ENCODE data around the gene IL1RAPL1. TPM values are rescaled to one million over a fixed set of nuclear protein-coding genes. Genes with fewer than 3 reads are reported as not detected.

Gene IL1RAPL1
- total and polyA plus RNA-seq, 9 of the 15 experiments (the other 6 are each of a cell fraction or from before 2014, with no cell fraction given): 0.04 to 0.07 (median 0.04) TPM; not detected in 6

DNA sequence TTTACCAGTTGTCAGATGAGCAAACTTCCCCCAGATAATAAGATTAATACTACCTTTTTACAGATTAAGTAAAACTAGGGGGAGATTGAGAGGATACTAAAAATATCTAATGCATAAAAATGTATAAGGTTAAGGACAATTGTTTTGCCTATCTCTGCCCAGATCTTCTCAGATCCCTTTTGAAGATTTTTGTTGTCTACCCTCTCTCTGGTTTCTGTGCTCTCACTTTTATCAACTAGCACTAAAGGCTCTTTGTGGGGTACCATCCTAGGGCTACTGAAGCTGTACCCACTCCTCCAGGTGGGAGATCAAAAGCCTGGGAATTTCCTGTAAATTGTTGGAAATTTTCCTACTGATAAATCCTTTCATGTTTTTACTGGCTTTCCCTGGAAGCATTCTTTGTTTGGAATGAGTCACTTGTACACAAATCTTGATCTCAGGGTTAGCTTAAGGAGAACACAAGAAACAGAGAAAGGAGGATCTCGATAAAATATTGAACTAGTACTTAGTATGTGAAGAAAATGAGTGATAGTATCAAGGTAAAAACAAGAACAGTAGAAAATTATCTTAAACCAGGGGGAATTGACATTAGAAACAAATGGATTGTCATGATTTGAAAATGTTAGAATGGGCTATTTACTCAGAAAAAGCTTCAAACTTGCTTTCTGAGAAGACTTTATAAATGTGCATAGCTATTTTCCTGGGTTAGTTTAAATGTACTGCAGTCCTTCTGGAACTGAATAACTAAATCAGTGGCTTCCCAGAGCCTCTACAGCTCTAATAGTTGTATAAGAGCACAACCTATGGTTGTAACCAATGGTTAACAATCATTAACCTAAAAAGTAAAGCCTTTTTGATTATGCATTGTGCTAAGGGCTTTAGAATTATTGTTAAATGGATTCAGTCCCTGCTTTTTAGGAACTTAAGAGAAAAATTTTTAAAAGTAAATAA, 948.2 kb downstream of the IL1RAPL1 start:
- intact Hi-C loops (cut with micrococcal nuclease) (no loop called here), in situ Hi-C loops (cut with MboI) (no loop called here)
- no TSS peak for BruUV-seq (replicated peaks)
- DNase-seq (ENCODE audit: extremely low read depth in 1 of 4, low spot score in 3 of 4) (no peak), ATAC-seq (no peak), FAIRE-seq (no peak)
- no peak overlapping the region for H3K4me3 ChIP-seq
- H4K20me1 ChIP-seq (replicated peaks; ENCODE audit: control insufficient read depth, insufficient read depth, low read length): no peaks in the 10 kb centered on the region
- no peak overlapping the region for H3K27ac ChIP-seq (ENCODE audit: extremely low read depth, low read depth, low read length)
- no peak overlapping the region for H3K4me2 ChIP-seq (ENCODE audit: insufficient read depth, low read length)
- no peaks in the 10 kb centered on the region for H3K9me3 ChIP-seq (replicated peaks; ENCODE audit: control insufficient read depth, insufficient read depth, low read depth, low read length)
- ChIA-PET POLR2A (no interaction called here), CTCF (ENCODE audit: low intra/inter-chr PET ratio) (no interaction called here)
- no peak for TF ChIP-seq KDM1A (IDR thresholded peaks at IDR 0.05)
- TF ChIP-seq FOXO4 (CRISPR knock-in tag; IDR thresholded peaks at IDR 0.05): no peak
- TF ChIP-seq ZNF316 (IDR thresholded peaks at IDR 0.05): no peak
- TF ChIP-seq, protein P1, sequence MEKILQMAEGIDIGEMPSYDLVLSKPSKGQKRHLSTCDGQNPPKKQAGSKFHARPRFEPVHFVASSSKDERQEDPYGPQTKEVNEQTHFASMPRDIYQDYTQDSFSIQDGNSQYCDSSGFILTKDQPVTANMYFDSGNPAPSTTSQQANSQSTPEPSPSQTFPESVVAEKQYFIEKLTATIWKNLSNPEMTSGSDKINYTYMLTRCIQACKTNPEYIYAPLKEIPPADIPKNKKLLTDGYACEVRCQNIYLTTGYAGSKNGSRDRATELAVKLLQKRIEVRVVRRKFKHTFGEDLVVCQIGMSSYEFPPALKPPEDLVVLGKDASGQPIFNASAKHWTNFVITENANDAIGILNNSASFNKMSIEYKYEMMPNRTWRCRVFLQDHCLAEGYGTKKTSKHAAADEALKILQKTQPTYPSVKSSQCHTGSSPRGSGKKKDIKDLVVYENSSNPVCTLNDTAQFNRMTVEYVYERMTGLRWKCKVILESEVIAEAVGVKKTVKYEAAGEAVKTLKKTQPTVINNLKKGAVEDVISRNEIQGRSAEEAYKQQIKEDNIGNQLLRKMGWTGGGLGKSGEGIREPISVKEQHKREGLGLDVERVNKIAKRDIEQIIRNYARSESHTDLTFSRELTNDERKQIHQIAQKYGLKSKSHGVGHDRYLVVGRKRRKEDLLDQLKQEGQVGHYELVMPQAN (IDR thresholded peaks at IDR 0.05; ENCODE audit: borderline replicate concordance): no peak
- TF ChIP-seq ZNF589 (CRISPR knock-in tag; IDR thresholded peaks at IDR 0.05; ENCODE audit: low read depth): no peak
- TF ChIP-seq RBFOX2 (IDR thresholded peaks at IDR 0.05; ENCODE audit: low read depth, low read length): no peak
- TF ChIP-seq HMG20A (CRISPR knock-in tag; conservative IDR thresholded peaks at IDR 0.05): no peak
- no peak for TF ChIP-seq CHCHD3 (CRISPR knock-in tag; IDR thresholded peaks at IDR 0.05)
- no peak for TF ChIP-seq ZNF512 (tag; IDR thresholded peaks at IDR 0.05)
- TF ChIP-seq NCOA6 (IDR thresholded peaks at IDR 0.05): no peak
- no peak for TF ChIP-seq ARNT (IDR thresholded peaks at IDR 0.05)
- no peak for TF ChIP-seq HES1 (IDR thresholded peaks at IDR 0.05; ENCODE audit: low read depth)
- TF ChIP-seq HDAC3 (IDR thresholded peaks at IDR 0.05; ENCODE audit: borderline replicate concordance, partially characterized antibody): no peak
- TF ChIP-seq STAT5B (CRISPR knock-in tag; IDR thresholded peaks at IDR 0.05): no peak
- no peak for TF ChIP-seq ZKSCAN1 (IDR thresholded peaks at IDR 0.05; ENCODE audit: low read depth, low read length)
- no peak for TF ChIP-seq ZC3H8 (IDR thresholded peaks at IDR 0.05)
- H3K9ac ChIP-seq (ENCODE audit: insufficient read depth in 1 of 2, low read depth in 2 of 2, low read length in 2 of 2): no peak overlapping the region
- H3K27me3 ChIP-seq (ENCODE audit: control insufficient read depth in 2 of 2, insufficient read depth in 2 of 2, low read length in 2 of 2): no peaks in the 10 kb centered on the region
- no peaks in the 10 kb centered on the region for H3K36me3 ChIP-seq (ENCODE audit: control insufficient read depth, insufficient read depth, low read length)
- H3K4me1 ChIP-seq (replicated peaks in 1 of 2; ENCODE audit: control insufficient read depth in 2 of 2, insufficient read depth in 2 of 2, low read length in 2 of 2): no peaks in the 10 kb centered on the region; a peak in 1 of 5 replicates
- no peaks in the 10 kb centered on the region for H3K79me2 ChIP-seq (ENCODE audit: control insufficient read depth, insufficient read depth, low read length)
- WGBS (ENCODE audit: insufficient coverage, low coverage, missing lambda C conversion rate): 0% methylated on average over 1 of the region's 1 CpG
- H2AFZ ChIP-seq (ENCODE audit: low read depth, low read length): no peak overlapping the region
- no peaks in the 10 kb centered on the region for H3K9me1 ChIP-seq (ENCODE audit: control insufficient read depth, insufficient read depth, low read length)

All from K562 (cell line).